Breast epithelium (tissue), 3 donors: ENCODE results near the gene ALX1.

Source experiments
- CTCF ChIP-seq, 3 donors: fragments of 450-650 bp; IDR thresholded peaks; one replicate each; pipeline ENCODE4 v1.5.1; 2016 to 2017; ENCODE audit warnings: antibody characterized with exemption in 3 of 3, mild to moderate bottlenecking in 3 of 3, moderate library complexity in 3 of 3
- POLR2A ChIP-seq: fragments of 450-650 bp; IDR thresholded peaks from one replicate; pipeline ENCODE4 v1.6.1; 2016; ENCODE audit warnings: antibody characterized with exemption, mild to moderate bottlenecking, moderate library complexity
- POLR2AphosphoS5 ChIP-seq, 3 donors: sonication (generic); formaldehyde crosslinking; IDR thresholded peaks; one replicate each; pipeline ENCODE4 v1.6.1; 2017; ENCODE audit warnings: antibody characterized with exemption in 3 of 3

GRCh38 chr12:85277191-85277590 is 2.8 kb upstream of the ALX1 start:
- TF ChIP-seq CTCF (IDR thresholded peaks at IDR 0.05): no peak
- TF ChIP-seq POLR2A: no peak
- TF ChIP-seq POLR2AphosphoS5 (IDR thresholded peaks at IDR 0.05): no peak
